Measurements from ENCODE around the gene SAMD5.

GRCh38 chr6:147534116-147534860 is 25.8 kb downstream of the SAMD5 start:
- no peak for TF ChIP-seq ZC3H10 (CRISPR knock-in tag; IDR thresholded peaks at IDR 0.05)
- no peak for TF ChIP-seq TOX (CRISPR knock-in tag; IDR thresholded peaks at IDR 0.05; ENCODE audit: borderline replicate concordance)
- TF ChIP-seq BACH2 (CRISPR knock-in tag; IDR thresholded peaks at IDR 0.05; ENCODE audit: borderline replicate concordance) = no peak
- TF ChIP-seq, protein P1, sequence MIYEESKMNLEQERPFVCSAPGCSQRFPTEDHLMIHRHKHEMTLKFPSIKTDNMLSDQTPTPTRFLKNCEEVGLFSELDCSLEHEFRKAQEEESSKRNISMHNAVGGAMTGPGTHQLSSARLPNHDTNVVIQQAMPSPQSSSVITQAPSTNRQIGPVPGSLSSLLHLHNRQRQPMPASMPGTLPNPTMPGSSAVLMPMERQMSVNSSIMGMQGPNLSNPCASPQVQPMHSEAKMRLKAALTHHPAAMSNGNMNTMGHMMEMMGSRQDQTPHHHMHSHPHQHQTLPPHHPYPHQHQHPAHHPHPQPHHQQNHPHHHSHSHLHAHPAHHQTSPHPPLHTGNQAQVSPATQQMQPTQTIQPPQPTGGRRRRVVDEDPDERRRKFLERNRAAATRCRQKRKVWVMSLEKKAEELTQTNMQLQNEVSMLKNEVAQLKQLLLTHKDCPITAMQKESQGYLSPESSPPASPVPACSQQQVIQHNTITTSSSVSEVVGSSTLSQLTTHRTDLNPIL (CRISPR knock-in tag; IDR thresholded peaks at IDR 0.05; ENCODE audit: low read depth) = no peak
- no peak for TF ChIP-seq ZFP3 (CRISPR knock-in tag; IDR thresholded peaks at IDR 0.05)
- no peak for TF ChIP-seq CSDC2 (CRISPR knock-in tag; IDR thresholded peaks at IDR 0.05)
- TF ChIP-seq CSRNP3 (CRISPR knock-in tag; IDR thresholded peaks at IDR 0.05) = no peak
- no peak for TF ChIP-seq ARNTL (CRISPR knock-in tag; IDR thresholded peaks at IDR 0.05; ENCODE audit: borderline replicate concordance, low read depth)

All from SK-N-SH treated with all-trans-retinoic acid at 6 μM for 48 hours (cell line).